Measurements from ENCODE around the gene COL8A2.

The COL8A2 gene

GRCh38 chr1:36157115-36157903 lies 32.3 kb upstream of the COL8A2 start:
- peak; percentile 33 for DNase-seq

DNA sequence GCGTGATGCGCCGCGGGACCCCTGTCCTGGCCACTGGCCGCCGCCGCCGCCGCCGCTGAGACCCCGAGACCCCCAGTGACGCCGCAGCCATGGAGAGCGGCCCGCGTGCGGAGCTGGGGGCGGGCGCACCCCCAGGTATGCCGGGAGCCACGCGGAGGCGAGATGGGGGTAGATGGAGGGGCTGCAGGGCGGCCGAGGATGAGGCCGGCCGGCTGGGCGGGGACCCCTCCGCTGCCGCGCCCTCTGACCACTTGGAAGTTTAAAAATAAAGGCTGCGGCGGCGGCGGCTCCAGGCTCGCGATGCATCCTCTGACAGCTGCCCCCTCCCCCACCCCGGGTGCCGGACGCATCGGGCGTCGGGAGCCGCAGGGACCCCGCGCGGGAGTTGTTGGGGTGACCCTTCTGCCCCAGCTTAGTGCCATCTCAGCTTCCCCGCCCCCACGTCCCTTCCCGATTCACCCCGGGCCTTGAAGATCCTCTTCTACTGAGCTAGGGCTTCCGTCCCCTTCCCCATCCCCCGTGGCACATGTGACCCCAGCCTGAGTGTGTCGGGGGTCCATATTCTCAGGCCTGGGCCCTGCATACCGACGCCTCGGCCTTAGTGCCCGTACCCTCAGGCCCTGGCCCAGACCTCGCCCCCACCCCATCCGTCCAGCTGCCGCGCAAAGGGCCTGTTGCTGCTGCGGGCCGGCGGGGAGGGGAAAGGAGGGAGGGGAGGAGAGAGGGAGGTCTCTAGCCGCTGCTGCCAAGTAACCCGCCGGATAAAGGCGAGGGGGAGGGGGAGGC lies 31.5 kb upstream of the COL8A2 start:
- peak; percentile 40 for DNase-seq

DNA sequence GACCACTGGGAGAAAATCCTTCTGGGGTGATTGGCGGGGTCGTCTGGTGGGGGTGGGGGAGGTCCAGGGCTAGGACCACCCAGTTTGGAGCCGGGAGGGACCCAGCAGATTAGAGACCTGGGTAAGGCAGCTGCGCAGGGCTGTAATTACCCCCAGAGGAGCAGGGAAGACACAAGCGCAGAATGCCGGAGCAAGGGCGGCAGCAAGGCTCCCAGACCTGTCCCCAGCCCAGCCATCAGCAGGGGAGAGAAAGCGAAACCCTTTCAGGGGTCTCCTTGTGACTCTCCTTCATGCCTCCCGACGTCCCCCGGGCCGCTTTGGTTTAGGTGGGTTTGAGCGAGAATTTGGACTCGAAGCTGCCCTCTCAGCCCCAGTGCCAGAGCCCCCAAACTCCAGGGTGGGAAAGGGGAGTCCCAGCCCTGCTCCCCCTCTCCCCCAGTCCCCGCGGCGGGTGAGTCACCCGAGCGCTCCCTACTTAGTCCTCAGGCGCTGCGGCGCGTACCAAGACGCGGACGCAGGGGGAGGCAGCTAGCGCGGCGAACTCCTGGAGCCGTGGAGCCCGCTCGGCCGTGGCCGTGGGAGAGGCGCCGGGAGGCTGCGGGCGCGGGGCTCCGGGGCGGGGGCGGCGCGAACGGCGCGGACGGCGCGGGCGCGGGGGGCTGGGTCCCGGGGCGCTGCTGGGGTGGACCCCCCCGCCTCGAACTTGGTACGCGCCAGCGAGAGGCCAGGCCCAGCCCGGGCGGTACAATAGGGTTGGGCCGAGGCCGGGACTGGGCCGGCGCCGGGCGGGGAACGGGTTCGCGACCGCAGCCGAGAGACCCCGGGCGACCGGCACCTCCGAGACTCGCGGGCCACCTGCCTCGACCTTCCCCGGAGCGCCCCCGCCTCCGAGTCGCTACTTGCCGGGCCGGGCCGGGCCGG lies 30.6 kb upstream of the COL8A2 start, which contains the start of gene MAP7D1:
TSS of gene MAP7D1 (plus strand) at position 753 of the 921 bp plus-strand sequence. CDS start 258 bp downstream, outside the sequence.
- peak; percentile 91 for DNase-seq

DNA sequence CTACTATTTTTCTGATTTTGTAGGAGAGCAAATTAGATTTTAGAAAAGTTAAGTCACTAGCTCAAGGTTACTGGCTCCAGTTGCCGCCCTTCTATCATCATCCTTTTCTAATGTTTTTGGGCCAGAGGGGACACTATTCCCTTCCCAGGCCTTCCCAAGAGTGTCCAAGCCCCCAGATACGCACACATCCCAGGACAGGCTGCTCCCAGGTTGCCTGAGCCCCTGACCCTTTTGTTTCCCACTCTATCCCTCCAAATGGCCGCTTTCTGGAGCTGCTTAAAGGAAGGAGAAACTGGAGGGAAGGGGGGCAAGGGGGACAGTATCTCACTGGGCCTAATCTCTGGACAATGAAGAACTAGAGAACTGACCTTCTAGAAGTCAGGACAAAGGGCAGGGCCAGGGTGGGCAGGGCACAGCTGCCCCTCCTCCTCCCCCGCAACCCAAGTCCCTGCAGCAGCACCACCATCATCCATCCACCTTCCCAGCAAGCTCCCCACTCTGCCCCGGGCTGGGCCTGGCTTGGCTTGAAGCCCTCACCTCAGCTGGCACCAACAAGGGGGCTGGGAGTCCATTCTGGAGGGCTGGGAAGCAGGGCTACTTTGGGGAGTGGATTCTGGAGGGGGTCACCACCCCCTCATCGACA lies 29.9 kb upstream of the COL8A2 start:
- no peak for DNase-seq

GRCh38 chr1:36154335-36154734 lies 29.3 kb upstream of the COL8A2 start:
- no peak for DNase-seq

GRCh38 chr1:36153476-36153875 lies 28.5 kb upstream of the COL8A2 start:
- no peak for DNase-seq

DNA sequence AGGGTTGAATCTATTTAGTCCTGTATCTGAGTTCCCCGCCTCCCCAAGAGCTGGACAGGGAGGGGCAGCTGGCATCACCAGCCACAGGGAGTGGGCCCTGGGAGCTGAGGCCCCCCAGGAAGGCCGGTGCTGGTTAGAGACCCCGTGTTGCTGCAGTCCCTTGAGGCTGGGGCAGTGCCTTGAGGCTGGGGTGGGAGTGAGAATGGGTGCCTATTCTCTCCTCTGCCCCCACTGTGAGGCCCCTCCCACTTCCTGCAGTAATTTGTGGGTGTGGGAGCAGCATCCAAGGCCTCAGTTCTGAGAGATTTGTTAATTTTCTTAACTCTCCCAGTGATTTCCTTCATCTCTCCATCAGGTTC lies 26.8 kb upstream of the COL8A2 start:
- DNase-seq = no peak

- DNase-seq = no peak
These were observed 26.3 kb upstream of the COL8A2 start for GRCh38 chr1:36151134-36151844.

DNA sequence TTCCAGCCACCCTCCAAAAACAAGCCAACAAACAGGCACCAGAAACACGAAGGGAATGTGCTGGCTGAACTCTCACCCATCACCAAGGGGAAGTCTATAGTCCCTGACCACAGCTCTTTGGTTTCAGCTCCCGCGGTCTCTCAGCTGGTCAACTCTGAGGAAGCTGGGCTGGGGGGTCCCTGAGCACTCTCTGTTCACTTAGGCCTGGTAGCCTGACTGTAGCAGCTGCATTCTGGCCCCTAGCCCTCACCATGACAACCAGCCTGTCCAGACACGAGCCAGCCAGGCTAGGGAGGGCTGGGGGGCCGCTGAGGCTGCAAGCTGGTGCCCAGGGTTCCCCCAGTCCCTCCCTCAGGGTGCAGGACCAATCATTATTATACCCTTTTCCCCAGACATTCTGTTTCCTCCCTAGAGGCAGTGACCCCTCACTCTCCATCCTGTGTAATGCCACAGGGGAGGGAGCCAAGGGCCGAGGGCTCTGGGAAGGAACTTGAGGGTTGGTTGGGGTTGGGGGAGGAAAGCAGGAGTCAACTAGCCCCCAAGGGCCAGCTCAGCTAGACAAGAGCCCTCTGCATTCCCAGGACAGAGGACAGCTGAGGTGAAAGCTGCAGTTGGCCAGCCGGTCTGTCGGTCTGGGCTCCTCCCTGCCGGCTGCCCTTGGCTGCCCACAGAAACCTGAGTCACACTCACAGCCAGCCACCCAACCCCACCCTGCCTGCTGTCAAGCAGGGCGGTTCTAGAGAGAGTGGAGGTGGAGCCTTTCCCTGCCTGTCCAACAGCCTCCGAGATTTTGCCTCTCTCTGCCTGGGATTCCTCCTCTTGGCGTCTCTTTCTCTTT lies 25.5 kb upstream of the COL8A2 start:
- peak; percentile 94 for DNase-seq

GRCh38 chr1:36149973-36150295 lies 24.9 kb upstream of the COL8A2 start:
- DNase-seq = no peak

DNA sequence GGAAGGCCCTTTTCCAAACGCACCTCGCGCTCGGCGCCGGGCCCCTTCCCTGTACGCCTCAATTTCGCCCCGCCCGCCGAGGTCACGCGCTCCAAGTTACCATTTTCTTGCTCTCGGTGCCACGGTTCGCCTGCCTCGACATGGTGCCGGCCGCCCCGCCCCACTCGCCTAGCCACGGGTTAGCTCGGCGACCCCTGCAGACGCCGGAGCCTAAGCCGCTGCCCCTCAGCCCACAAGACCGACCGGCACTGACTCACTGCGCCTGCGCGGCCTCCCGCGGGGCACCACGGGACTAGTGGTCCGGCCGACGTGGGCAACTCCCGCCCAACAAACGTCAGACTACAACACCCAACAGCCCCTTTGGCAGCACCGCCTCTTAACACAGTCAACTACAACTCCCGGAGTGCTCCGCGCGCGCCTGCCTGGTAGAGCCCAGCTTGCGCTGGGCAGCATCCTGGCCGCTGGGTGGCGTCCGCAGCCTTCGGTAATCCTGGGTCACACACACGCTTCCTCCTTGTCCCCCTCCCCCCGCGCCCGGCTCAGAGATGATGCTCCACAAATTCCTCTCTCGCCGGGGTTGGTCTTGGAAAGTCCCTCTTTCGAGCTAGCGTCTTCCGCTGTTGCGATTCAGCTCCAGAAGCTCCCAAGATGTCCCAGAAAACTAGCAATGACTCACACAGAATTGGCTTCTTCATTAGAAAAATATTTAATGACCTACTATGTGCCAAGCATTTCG lies 24.4 kb upstream of the COL8A2 start, which contains the start of gene TRAPPC3:
TSS of gene TRAPPC3 (minus strand) at position 250 of the 736 bp plus-strand sequence. CDS start at position 142, 108 bp downstream.
- peak; percentile 100 for DNase-seq

DNA sequence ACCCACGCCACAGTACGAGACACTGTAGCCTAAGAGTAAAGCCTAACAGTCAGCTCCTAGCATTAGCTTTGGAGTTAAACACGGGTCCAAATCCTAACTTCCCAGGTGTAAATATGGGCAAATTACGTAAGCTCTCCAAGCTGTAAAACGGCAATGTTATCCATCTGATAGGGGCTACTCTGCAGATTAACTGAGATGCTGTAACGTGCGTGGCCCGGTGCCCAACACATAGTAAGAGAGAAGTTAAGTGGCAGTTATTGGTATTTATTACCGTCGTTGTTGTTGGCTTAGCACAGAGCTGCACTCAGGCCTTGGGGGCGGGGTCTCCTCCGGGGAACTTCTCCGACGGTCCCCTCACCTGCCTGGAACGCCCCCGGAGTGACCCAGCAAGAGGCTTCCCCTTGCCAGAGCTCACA lies 23.8 kb upstream of the COL8A2 start:
- no peak for DNase-seq

DNA sequence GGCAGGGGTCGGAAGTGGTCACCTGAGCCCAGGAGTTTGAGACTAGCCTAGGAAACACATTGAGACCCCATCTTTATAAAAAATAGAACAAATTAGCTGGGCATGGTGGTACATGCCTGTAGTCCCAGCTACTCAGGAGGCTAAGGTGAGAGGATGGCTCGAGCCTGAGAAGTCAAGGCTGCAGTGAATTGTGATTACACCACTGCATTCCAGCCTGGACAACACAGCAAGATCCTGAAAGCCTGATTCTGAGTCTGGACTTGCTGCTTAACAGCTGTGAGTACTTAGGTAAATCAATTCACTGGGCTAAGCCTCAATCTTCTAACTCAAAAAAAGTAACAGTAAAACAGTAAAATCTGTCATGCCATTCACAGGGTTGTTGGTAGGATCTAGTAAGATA lies 19.4 kb upstream of the COL8A2 start:
- no peak for DNase-seq

DNA sequence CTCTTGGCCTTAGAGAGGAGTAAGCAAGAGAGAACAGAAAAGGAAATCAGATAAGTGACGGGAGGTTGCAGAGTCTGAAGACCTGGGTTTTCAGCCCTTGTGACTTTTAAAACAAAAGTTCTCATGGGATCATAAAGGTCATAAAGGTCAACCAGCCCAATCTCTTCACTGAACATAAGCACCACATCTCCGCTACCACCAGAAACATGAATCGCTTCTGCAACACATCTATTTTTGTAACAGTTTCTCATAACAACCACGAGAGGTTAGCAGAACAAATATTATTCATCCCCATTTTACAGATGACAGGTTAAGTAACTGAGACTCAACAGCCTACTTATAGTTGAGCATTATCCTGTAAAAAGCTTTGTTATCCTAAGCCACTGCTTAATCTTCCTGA lies 18.4 kb upstream of the COL8A2 start:
- DNase-seq = no peak

DNA sequence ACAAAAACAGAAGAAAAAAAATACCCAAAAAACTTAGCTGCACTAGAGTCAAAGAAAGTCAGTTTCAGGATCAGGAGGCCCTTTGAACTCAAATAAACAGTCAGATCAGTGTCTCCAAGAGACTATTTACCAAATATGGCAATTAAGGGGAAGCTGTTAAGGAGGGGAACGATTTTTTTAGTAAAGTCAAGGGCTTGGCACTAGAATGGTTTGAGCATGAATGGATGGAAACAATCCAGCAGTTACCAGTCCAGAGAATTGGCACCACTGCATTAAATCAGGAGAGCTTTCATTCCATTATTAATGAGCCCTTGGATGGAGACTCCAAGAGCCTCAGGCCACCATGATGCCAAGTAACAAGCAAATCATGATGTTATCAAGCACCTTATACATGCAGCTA lies 17.1 kb upstream of the COL8A2 start:
- no peak for DNase-seq

DNA sequence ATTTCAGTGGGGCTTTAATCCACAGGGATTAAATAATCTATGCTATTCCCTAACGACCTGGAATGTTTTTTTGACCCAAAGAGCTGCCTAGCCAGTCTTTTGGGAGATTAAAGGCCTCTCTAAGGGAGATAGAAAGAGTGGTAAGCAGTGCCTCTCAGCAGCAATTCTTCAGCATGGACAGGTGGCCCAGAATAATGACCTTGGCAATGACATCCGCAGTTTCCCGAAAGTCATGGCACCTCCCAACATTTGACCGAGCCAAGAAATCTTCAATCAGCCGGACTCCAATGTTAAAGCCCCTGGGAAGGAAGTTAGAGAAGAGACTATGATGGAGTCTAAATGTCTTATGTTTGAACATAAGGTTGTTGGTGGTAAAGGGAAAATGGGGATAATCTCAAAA lies 14.5 kb upstream of the COL8A2 start:
- no peak for DNase-seq

DNA sequence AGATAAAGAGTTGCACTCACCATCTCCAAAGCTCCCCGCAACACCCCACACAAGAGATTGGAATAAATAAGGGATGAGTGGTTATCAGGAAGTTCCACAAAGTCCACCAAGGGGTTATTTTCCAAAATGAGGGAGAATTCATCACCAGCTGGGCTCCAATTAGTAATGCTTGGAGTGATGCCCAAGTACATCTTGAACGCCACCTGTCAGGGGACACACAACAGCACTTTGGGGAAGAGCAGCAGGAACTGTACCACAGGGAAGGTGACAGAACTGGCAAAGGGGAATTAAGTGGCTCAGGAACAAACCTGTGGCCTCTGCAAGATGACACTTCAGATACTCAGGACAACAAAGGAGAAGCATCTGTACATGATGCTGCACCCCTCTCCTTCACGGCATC lies 12.8 kb upstream of the COL8A2 start:
- no peak for DNase-seq

- DNase-seq = no peak
These were observed 12.2 kb upstream of the COL8A2 start for GRCh38 chr1:36137226-36137625.

GRCh38 chr1:36136535-36136934 lies 11.5 kb upstream of the COL8A2 start:
- DNase-seq = no peak

- DNase-seq = no peak
These were observed 10.8 kb upstream of the COL8A2 start for GRCh38 chr1:36135796-36136195.

Measured in suppressor macrophage treated with lipopolysaccharide for 4 hours (primary cell).